Omental fat pad (tissue), 4 donors: ENCODE data around the gene APOO. TPM values are rescaled to one million over a fixed set of nuclear protein-coding genes. Genes with fewer than 3 reads are reported as not detected.
"Not testable (repeated sequence)": the region's sequence is repeated elsewhere in the genome, so short reads cannot be mapped to it uniquely, and the experiment has no call there.

ENCODE experiments used
- ATAC-seq: fragments of 150-250 bp; one replicate; pipeline ENCODE4 v1.9.1; 2016; ENCODE audit warnings: mild to moderate bottlenecking, moderate library complexity; ENCODE audit not compliant: low FRiP score
- DNase-seq: peaks from one replicate; pipeline ENCODE4 v3.0.0-alpha.2; 2019; ENCODE audit warnings: low spot score
- CTCF ChIP-seq, 3 donors: fragments of 450-650 bp; IDR thresholded peaks; one replicate each; pipeline ENCODE4 v1.5.1; 2016 to 2017; ENCODE audit warnings: antibody characterized with exemption in 3 of 3, mild to moderate bottlenecking in 3 of 3, moderate library complexity in 2 of 3
- total RNA-seq, 4 donors: library from RNA; depleted of rRNA; stranded (reverse); fragments of >200 nt; gene quantifications; one replicate each; pipeline ENCODE4 v1.1.0, GENCODE V29; 2016

The APOO gene
- total RNA-seq, 4 donors from 2014 or later = 4.4 to 10.0 (median 4.9) TPM

- DNase-seq (no peak), ATAC-seq (no peak)
- TF ChIP-seq CTCF (IDR thresholded peaks at IDR 0.05) = no peak
These were observed 46.4 kb downstream of the APOO start for GRCh38 chrX:23861215-23861896.

DNA sequence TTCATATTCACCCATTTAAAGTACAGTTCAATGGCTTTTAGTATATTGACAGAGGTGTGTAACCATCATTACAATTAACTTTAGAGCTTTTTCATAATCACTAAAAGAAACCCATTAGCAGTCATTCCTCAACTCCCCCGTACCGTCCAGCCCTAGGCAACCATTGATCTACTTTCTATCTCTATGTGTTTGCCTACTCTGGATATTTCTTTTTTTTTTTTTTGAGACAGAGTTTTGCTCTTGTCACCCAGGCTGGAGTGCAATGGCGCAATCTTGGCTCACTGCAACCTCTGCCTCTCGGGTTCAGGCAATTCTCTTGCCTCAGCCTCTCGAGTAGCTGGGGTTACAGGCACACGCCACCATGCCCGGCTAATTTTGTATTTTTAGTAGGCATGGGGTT, 48.5 kb downstream of the APOO start:
- not testable (repeated sequence) for ATAC-seq, DNase-seq

DNA sequence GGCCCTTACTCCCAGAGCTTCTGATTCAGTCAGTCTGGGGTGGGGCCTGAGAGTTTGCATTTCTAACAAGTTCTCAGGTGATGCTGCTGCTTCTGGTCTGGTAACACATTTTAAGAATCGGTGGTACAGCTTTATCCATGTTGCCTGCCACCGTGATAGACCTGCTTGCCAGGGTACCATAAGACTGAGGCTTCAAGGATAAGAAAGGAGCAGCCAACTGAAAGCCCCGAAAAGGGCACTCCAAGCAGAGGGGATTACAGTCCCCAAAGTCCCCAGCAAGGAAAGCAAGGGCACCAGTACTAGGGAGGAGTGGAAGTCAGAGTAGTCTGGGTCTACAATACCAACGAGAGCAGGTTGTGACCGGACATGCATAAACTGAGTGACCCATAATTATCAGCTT, 49.8 kb downstream of the APOO start:
- ATAC-seq (no peak), DNase-seq (no peak)
- no peak for TF ChIP-seq CTCF (IDR thresholded peaks at IDR 0.05)

GRCh38 chrX:23857363-23857762, 50.4 kb downstream of the APOO start:
- no peak for ATAC-seq
- TF ChIP-seq CTCF (IDR thresholded peaks at IDR 0.05) = no peak

GRCh38 chrX:23855569-23855968, 52.2 kb downstream of the APOO start:
- ATAC-seq (no peak), DNase-seq (no peak)
- TF ChIP-seq CTCF (IDR thresholded peaks at IDR 0.05) = no peak

More at GRCh38 chrX:23857363-23857762, 50.4 kb downstream of the APOO start:
- DNase-seq = no peak

DNA sequence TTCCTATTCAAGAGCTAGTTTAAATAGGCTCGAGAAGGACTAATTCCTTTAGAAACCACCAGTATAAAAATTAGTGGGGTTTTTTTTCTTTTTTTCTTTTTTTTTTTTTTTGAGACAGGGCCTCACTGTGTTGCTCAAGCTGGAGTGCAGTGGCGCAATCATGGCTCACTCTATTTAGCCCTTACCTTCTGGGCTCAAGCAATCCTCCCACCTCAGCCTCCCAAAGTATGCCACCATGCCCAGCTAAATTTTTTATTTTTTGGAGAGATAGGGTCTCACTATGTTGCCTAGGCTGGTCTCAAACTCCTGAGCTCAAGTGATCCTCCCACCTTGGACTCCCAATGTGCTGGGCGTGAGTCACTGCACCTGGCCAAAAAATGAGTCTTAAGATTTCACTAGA, 52.8 kb downstream of the APOO start:
- no peak for DNase-seq
- no peak for TF ChIP-seq CTCF (IDR thresholded peaks at IDR 0.05)
- no peak for ATAC-seq

DNA sequence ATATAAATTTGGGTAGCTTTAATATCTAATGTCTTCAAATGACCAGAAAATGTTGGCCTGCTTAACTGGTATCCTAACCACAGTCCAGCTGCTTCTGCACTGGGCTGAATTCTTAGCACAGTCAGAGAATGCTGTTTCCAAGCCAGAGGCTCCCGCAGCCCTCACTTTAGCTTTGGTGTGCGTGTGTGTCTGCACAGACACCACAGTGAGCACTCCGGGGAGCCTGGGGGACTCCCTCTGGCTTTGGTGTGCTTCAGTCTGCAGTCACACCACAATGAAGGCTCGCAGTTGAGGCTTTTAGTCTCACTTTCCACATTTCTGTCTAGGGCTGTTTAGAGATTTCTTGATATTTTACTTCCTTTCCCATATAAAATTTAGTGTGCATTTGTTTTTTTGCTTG, 53.6 kb downstream of the APOO start:
- no peak for DNase-seq
- ATAC-seq = no peak
- no peak for TF ChIP-seq CTCF (IDR thresholded peaks at IDR 0.05)
